Stimulated activated CD4-positive, alpha-beta T cell treated with anti-CD3 and anti-CD28 coated beads, TNF-alpha, amount 100 ng/mL, for 24 hours (primary cell): ENCODE data around the gene APOB.

Experiments
- DNase-seq, 3 experiments: peaks; one replicate each; pipeline ENCODE4 v3.0.0-alpha.2; 2020; ENCODE audit warnings: low read depth in 3 of 3

Gene APOB

GRCh38 chr2:21003572-21004180 is 40.2 kb downstream of the APOB start:
- no peak for DNase-seq

- no peak for DNase-seq
Observed at GRCh38 chr2:21002814-21003192, 41.1 kb downstream of the APOB start.

- DNase-seq = no peak
Observed at GRCh38 chr2:21001988-21002813, 41.7 kb downstream of the APOB start.

GRCh38 chr2:21001225-21001946 is 42.5 kb downstream of the APOB start:
- no peak for DNase-seq

GRCh38 chr2:20999906-21000645 is 43.8 kb downstream of the APOB start:
- DNase-seq = no peak

- DNase-seq = no peak
Observed at GRCh38 chr2:20998972-20999905, 44.6 kb downstream of the APOB start.

- DNase-seq = no peak
Observed at GRCh38 chr2:20997953-20998722, 45.7 kb downstream of the APOB start.

GRCh38 chr2:20994130-20994529 is 49.7 kb downstream of the APOB start:
- no peak for DNase-seq

GRCh38 chr2:20992201-20992711 is 51.6 kb downstream of the APOB start:
- no peak for DNase-seq

GRCh38 chr2:20990442-20991430 is 53.1 kb downstream of the APOB start:
- DNase-seq = no peak

GRCh38 chr2:20989404-20989803 is 54.5 kb downstream of the APOB start:
- no peak for DNase-seq

- DNase-seq = no peak
Observed at GRCh38 chr2:20988905-20989304, 55.0 kb downstream of the APOB start.

GRCh38 chr2:20986024-20986939 is 57.6 kb downstream of the APOB start:
- DNase-seq = no peak

- no peak for DNase-seq
Observed at GRCh38 chr2:20985062-20985461, 58.8 kb downstream of the APOB start.

- DNase-seq = no peak
Observed at GRCh38 chr2:20984408-20984807, 59.5 kb downstream of the APOB start.

- DNase-seq = no peak
Observed at GRCh38 chr2:20983844-20984243, 60.0 kb downstream of the APOB start.

- no peak for DNase-seq
Observed at GRCh38 chr2:20982861-20983260, 61.0 kb downstream of the APOB start.
